GM12874 (cell line): ENCODE measurements around the gene TLK1.

ENCODE experiments used
- CTCF ChIP-seq: IDR thresholded peaks from 2 replicates; pipeline ENCODE4 v1.5.1; 2011; ENCODE audit warnings: low read depth, mild to moderate bottlenecking, control low read depth, low read length, moderate library complexity; ENCODE audit not compliant: insufficient read depth

TLK1 gene

GRCh38 chr2:171134624-171135230 is 26.0 kb downstream of the TLK1 start:
- no peak for TF ChIP-seq CTCF

- no peak for TF ChIP-seq CTCF
Observed at GRCh38 chr2:171132086-171132485, 28.6 kb downstream of the TLK1 start.

GRCh38 chr2:171128461-171128860 is 32.2 kb downstream of the TLK1 start:
- no peak for TF ChIP-seq CTCF

GRCh38 chr2:171124541-171124940 is 36.2 kb downstream of the TLK1 start:
- TF ChIP-seq CTCF: no peak

- no peak for TF ChIP-seq CTCF
Observed at GRCh38 chr2:171109571-171109970, 51.1 kb downstream of the TLK1 start.

GRCh38 chr2:171109020-171109419 is 51.7 kb downstream of the TLK1 start:
- no peak for TF ChIP-seq CTCF

GRCh38 chr2:171107803-171108202 is 52.9 kb downstream of the TLK1 start:
- no peak for TF ChIP-seq CTCF

- TF ChIP-seq CTCF: no peak
Observed at GRCh38 chr2:171104379-171104778, 56.3 kb downstream of the TLK1 start.
